LNCaP clone FGC (cell line): ENCODE measurements around the gene NETO2.

Source experiments
- DNase-seq: peaks from one replicate; pipeline ENCODE4 v3.0.0-alpha.2; 2011; ENCODE audit warnings: low read depth
- H3K4me3 ChIP-seq: 2 replicates; pipeline ENCODE4 v1.5.1; 2011; ENCODE audit warnings: mild to moderate bottlenecking, low read depth, low read length, control low read depth
- CTCF ChIP-seq: IDR thresholded peaks from 2 replicates; pipeline ENCODE4 v1.5.1; 2012; ENCODE audit warnings: mild to moderate bottlenecking; ENCODE audit not compliant: control insufficient read depth, insufficient read depth; ENCODE audit errors: extremely low read depth

NETO2 gene

DNA sequence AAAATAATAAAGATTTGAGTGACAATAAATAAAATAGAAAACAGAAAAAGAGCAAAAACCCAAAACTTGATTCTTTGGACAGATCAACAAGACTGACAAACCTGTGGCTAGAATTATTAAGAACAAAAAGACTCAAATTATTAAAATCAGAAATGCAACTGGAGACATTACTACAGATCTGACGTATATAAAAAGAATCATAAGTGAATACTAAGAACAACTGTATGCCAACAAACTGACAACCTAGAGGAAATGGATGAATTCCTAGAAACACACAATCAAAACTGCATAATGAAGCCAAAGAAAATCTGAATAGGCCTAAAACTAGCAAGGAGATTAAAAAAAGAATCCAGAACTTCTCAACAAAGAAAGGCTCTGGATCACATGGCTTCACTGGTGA lies 47.4 kb downstream of the NETO2 start:
- H3K4me3 ChIP-seq: no peak overlapping the region
- DNase-seq: no peak
- no peak for TF ChIP-seq CTCF

DNA sequence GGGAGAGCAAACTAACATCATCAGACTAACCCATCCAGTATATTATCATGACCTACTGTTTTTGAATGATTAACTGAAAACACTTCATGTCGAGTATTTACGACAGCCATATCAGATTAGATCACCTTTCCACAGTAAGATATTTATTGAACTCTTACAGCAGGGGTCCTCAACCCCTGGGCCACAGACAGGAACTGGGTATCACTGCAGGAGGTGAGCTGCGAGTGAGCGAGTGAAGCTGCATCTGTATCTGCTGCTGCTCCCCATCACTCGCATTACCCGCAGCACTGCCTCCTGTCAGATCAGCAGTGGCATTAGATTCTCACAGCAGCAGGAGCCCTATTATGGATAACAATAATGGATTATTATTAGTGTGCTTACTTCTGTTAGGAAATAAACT lies 59.5 kb downstream of the NETO2 start:
- DNase-seq: no peak
- TF ChIP-seq CTCF: no peak
- H3K4me3 ChIP-seq: no peak overlapping the region

GRCh38 chr16:47082099-47082865 lies 61.5 kb downstream of the NETO2 start:
- no peak overlapping the region for H3K4me3 ChIP-seq
- TF ChIP-seq CTCF: no peak
- DNase-seq: no peak

GRCh38 chr16:47081115-47081514 lies 62.6 kb downstream of the NETO2 start:
- no peak overlapping the region for H3K4me3 ChIP-seq
- DNase-seq: no peak
- no peak for TF ChIP-seq CTCF

- DNase-seq: no peak
- TF ChIP-seq CTCF: no peak
- H3K4me3 ChIP-seq: no peak overlapping the region
Measured at GRCh38 chr16:47079860-47080259, 63.9 kb downstream of the NETO2 start.

- DNase-seq: no peak
- H3K4me3 ChIP-seq: no peak overlapping the region
- no peak for TF ChIP-seq CTCF
Measured at GRCh38 chr16:47073223-47074155, 70.3 kb downstream of the NETO2 start.
